NK-92 (cell line): ENCODE measurements around the gene MTM1.

Source experiments
- DNase-seq: peaks from one replicate; lab custom pipeline; 2025; ENCODE audit not compliant: unreplicated experiment; lab: John Stamatoyannopoulos, UW

Gene MTM1

DNA sequence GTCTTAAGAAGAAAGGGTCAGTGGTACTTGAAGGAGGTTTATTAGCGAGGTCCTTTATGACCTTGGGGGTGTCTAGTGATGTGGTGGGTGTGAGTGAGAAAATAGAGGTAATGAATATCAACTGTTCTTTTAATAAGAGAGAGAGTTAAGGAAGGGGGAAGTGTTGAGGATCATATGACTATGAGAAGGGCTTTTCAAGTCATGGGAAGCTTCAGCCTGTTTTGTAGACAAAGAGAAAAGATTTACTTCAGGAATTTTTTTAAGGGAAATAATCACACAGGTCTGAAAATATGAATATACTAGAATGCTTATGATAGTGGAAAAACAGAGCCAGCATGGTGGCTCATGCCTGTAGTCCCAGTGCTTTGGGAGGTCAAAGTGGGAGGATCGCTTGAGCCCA, 83.5 kb downstream of the MTM1 start:
- no peak for DNase-seq

DNA sequence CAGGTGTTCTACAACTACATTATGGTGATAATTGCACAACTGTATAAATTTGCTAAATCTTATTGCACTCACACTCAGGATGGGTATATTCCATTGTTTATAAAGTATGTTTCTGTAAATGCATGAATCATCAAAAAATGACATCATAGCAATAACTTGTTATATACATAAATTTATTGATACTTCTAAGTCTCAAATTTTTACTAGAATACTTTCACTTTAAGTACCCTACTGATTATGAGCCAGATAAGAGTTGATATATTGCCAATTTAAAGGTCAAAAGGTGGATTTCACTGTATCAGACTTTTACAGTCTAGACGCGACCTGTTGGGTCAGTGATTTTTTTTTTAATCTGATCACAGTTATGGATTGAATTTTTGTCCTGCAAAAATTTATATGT, 87.4 kb downstream of the MTM1 start:
- no peak for DNase-seq

GRCh38 chrX:150663073-150663472, 94.7 kb downstream of the MTM1 start:
- no peak for DNase-seq

DNA sequence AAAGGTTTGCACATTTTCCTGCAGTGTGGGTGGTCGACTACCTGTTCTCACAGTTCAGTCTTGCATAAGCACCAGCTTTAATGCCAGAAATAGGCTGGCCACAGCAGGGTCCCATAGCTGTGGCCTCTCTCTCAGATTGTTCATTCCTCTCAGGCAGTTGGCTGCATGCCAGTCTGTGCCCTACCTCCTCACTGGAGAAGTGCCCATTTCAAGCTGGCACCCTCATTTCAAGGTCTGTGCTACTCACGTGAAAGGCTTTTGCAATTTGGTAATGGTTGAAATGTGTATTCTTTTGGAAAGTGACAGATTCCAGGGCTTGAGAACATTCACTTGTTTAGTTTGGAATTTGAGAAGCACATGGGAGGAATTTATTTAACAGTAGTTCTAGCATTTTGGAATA, 95.9 kb downstream of the MTM1 start:
- DNase-seq = no peak

DNA sequence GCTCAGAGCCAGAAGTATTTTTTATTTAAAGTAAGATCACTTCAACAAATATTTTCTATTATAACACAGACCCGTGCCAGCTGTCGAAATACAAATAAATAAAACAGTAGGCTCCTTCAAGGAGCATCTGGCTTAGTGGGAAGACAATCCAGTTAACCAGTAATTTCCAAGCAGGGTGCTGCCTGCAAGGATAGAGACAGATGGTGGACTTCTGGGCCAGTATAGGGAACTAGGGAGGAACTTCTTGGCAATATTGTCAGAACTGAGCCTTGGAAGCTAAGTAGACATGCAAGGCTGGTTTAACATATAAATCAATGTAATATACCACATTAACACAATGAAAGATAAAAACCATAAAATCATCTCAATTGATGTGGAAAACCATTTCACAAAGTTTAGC, 107.8 kb downstream of the MTM1 start:
- DNase-seq = no peak

- no peak for DNase-seq
These were observed 112.6 kb downstream of the MTM1 start for GRCh38 chrX:150680974-150681373.

- no peak for DNase-seq
These were observed 114.7 kb downstream of the MTM1 start for GRCh38 chrX:150683112-150683511.

- no peak for DNase-seq
These were observed 115.2 kb downstream of the MTM1 start for GRCh38 chrX:150683536-150684146.

DNA sequence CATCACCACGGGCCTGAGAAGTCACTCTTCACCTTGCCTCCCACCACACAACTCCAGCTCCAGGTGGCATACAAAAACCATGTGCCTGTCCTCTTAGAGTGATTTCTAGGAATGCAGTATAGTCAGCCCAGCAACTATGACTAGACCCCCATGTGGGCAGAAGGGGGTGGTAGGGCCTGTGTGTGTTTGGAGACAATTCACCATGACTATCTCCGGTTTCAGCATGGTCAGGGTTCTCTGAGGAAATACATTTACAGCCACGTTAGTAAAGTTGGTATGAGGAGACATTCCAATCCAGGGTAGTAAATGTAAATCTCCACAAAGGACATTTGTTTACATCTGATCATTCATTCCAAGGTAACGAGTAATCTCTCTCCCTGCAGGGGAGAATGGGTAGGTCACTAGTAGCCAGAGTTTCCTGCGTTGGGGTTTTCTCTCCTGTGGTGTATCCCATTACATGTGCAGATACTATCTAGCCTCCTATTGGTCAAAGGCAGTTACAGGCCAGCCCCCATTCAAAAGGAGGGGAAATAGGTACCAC, 120.6 kb downstream of the MTM1 start:
- DNase-seq = no peak

- DNase-seq = no peak
These were observed 121.7 kb downstream of the MTM1 start for GRCh38 chrX:150690126-150690525.

- DNase-seq = no peak
These were observed 123.9 kb downstream of the MTM1 start for GRCh38 chrX:150692296-150692695.

DNA sequence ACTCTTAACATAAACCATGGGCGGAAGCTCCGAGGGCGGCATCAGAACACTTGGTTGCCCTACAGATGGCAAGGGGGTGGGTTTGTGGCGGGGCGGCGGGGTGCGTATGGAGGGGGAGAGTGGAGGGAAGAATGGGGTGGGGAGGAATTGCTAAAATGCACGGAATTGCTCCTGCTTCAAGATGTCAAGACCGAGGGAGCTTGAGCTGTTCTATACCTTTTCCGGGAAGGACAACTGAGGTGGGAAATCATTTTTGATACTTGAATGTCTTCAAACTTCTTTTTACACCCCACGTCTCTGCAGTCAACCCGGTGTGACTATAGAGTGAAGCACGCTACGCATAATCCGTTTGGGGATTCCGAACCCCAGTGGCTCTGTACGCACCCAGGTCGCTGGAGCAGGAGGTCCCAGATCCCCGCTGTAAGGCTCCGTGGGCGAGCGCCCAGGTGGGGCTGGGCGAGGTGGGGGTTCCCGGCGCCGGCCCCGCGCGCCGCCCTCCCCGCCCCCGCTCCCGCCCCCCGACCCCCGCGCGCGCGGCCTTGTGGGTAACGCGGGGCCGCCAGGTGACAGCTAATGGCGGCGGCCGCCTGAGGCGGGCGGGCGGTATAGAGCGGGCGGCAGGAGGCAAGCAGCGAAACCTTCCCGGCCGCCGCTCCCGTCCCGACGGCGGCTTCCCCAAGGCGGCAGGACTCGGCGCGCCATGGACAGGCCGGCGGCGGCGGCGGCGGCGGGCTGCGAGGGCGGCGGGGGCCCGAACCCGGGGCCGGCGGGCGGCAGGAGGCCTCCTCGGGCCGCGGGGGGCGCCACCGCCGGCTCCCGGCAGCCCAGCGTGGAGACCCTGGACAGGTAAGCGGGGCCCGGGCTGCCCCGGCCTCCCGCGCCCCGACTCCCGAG, 124.7 kb downstream of the MTM1 start, which contains the start of gene MTMR1:
TSS of gene MTMR1 (plus strand) at position 566 of the 894 bp plus-strand sequence. CDS start at position 701, 135 bp downstream.
- no peak for DNase-seq

DNA sequence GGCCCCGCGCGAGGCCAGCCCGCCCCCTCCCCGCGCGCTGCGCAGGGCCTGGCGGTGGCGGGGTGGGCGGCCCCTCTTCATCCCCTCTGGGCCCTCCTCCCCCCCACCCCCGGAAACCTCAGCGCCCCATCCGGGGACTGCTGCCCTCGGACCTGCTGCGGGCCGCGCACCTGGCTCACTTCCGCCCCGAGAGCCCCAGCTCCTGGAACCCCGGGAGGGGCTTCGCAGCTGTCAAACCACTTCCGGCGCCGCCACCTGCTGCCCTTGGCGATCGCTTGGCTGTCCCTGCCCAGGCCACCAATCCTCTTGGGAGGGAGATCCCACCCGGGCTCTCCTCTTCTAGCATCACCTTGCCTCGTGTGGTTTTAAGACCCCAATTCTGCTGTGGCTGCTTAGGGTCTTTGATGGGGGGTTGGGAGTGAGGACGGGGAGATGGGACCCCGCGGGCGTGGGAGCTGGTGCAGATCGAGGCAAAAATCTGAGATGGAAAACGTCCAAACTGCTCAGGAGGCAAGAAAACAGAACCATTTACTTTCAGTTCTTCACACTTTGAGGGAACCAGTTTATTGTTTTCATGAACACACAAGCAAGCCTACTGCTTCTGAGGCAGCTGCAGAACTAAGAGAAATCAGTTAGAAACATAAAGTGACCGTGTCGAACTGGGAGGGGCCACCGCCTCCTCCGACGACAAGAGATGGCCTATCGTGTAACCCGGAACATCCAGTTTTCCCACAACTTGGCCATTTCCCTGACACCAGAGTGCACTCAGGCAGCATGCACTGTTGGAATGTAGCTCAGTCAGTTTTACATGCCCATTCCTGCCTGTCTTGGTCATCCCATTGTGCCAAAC, 125.5 kb downstream of the MTM1 start:
- no peak for DNase-seq

GRCh38 chrX:150694738-150695410, 126.5 kb downstream of the MTM1 start:
- no peak for DNase-seq

GRCh38 chrX:150696331-150696730, 127.9 kb downstream of the MTM1 start:
- no peak for DNase-seq

GRCh38 chrX:150696866-150697265, 128.4 kb downstream of the MTM1 start:
- DNase-seq = no peak

- no peak for DNase-seq
These were observed 129.2 kb downstream of the MTM1 start for GRCh38 chrX:150697641-150698040.

GRCh38 chrX:150698981-150699380, 130.6 kb downstream of the MTM1 start:
- DNase-seq = no peak

DNA sequence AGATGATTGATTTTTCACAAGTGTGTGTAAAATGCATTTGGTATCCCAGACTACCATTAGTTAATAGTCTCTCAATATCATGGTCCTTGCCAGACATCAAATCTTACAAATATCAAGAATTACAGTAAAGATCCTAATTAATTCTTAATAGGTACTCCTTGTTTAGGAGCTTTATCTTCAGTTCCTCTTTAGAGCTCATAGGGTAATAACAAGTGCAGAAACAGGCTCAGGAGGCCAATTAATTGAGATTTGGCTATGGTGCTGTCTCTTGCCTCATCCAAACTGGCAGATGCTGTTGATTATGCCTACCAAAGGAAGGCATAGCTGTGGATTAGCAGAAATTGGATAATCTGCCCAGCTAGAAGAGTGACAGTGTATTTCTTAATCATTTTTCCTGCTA, 131.7 kb downstream of the MTM1 start:
- DNase-seq = no peak

GRCh38 chrX:150701377-150701776, 133.0 kb downstream of the MTM1 start:
- DNase-seq = no peak
